ENCODE results near the gene EVC2. TPM values are rescaled to one million over a fixed set of nuclear protein-coding genes. Genes with fewer than 3 reads are reported as not detected.

EVC2 gene
- total RNA-seq, 1 experiment from 2014 or later = 6.0 TPM

DNA sequence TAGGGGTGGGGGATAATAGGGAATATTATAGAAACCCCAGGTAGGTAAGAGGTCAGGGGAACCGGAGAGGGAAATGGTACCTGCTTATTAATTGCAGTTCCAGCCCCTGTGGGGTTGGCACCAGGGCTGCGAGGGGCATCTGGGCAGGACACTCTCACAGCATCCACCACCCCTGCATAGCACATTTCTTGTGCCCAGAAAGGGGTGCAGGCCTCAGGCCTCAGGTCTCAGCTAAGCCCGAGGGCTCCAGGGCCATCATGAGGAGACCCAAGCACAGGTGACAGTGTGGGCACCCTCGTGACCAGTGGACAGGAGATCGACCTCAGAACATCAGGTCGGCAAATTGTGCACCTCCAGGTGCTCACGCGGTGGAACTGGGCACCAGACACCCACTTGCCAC lies 164.7 kb downstream of the EVC2 start:
- Histone ChIP-seq H3K36me3 (ENCODE audit: insufficient read depth, low read length, poor library complexity, severe bottlenecking) (no peaks in the 10 kb centered on the region), H3K9me3 (ENCODE audit: low read depth, low read length, poor library complexity, severe bottlenecking) (no peaks in the 10 kb centered on the region), H3K4me1 (ENCODE audit: insufficient read depth, low read length, poor library complexity, severe bottlenecking) (no peaks in the 10 kb centered on the region), H3K27ac (ENCODE audit: low read depth, low read length, poor library complexity, severe bottlenecking) (no peak overlapping the region), H3K27me3 (replicated peaks; ENCODE audit: insufficient read depth, low read depth, low read length, poor library complexity) (no peaks in the 10 kb centered on the region), H3K4me3 (ENCODE audit: low read depth, low read length, poor library complexity, severe bottlenecking) (no peak overlapping the region)
- TF ChIP-seq EZH2 (IDR thresholded peaks at IDR 0.05; ENCODE audit: borderline replicate concordance, low read depth, low read length, poor library complexity, severe bottlenecking) = no peak
- TF ChIP-seq, protein P1, sequence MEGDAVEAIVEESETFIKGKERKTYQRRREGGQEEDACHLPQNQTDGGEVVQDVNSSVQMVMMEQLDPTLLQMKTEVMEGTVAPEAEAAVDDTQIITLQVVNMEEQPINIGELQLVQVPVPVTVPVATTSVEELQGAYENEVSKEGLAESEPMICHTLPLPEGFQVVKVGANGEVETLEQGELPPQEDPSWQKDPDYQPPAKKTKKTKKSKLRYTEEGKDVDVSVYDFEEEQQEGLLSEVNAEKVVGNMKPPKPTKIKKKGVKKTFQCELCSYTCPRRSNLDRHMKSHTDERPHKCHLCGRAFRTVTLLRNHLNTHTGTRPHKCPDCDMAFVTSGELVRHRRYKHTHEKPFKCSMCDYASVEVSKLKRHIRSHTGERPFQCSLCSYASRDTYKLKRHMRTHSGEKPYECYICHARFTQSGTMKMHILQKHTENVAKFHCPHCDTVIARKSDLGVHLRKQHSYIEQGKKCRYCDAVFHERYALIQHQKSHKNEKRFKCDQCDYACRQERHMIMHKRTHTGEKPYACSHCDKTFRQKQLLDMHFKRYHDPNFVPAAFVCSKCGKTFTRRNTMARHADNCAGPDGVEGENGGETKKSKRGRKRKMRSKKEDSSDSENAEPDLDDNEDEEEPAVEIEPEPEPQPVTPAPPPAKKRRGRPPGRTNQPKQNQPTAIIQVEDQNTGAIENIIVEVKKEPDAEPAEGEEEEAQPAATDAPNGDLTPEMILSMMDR (conservative IDR thresholded peaks at IDR 0.05; ENCODE audit: low read depth, low read length) = no peak
- intact Hi-C loops (cut with micrococcal nuclease; ENCODE audit: unreplicated experiment) = no loop called here
- BruUV-seq (replicated peaks) = no TSS peak
- POLR2A ChIA-PET (ENCODE audit: low non-redundant PET) = no interaction called here
- DNase-seq (ENCODE audit: low spot score) = no peak
- CTCF ChIA-PET = no interaction called here

DNA sequence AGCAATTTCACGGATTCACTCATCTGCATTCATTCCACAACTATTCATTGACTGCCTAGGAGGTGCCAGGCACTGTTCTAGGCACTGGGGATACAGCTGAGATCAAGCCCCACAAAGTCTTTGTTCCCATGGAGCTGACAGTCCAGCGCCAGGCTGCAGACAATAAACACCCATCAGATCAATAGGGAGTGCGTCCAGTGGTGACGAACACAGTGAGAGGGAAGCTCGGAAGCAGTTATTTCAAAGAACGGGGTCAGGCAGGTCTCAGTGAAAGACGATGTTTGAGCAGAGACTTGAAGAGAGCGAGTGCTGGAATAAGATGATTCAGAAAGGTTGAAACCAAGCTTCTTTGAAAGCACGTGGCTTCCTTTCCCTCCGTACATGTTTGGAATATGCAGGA lies 167.2 kb downstream of the EVC2 start:
- CTCF ChIA-PET = no interaction called here

DNA sequence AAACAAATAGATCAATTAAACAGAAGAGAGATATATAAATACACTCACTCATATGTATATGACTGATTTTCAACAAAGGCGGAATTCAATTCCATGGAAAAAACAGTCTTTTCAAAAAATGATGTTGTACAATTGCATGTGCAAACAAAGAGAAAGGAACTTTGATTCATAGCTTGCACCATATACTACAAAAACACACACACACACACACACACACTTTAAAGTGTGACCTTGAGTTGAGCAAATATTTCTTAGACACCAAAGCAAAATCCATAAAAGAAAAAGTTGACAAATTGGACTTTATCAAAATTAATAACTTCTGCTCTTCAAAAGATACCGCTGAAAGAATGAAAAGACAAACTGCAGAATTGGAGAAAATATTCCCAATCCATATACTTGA lies 168.8 kb downstream of the EVC2 start:
- no peaks in the 10 kb centered on the region for H3K36me3 ChIP-seq (ENCODE audit: insufficient read depth, low read length, poor library complexity, severe bottlenecking)
- no peak overlapping the region for H3K27ac ChIP-seq (ENCODE audit: low read depth, low read length, poor library complexity, severe bottlenecking)
- no peaks in the 10 kb centered on the region for H3K27me3 ChIP-seq (replicated peaks; ENCODE audit: insufficient read depth, low read depth, low read length, poor library complexity)
- no peak overlapping the region for H3K4me3 ChIP-seq (ENCODE audit: low read depth, low read length, poor library complexity, severe bottlenecking)
- BruUV-seq (replicated peaks) = no TSS peak
- TF ChIP-seq, protein P1 (conservative IDR thresholded peaks at IDR 0.05; ENCODE audit: low read depth, low read length) = no peak
- TF ChIP-seq EZH2 (IDR thresholded peaks at IDR 0.05; ENCODE audit: borderline replicate concordance, low read depth, low read length, poor library complexity, severe bottlenecking) = no peak
- POLR2A ChIA-PET (ENCODE audit: low non-redundant PET) = no interaction called here
- H3K4me1 ChIP-seq (ENCODE audit: insufficient read depth, low read length, poor library complexity, severe bottlenecking) = no peaks in the 10 kb centered on the region
- DNase-seq (ENCODE audit: low spot score) = no peak
- no peaks in the 10 kb centered on the region for H3K9me3 ChIP-seq (ENCODE audit: low read depth, low read length, poor library complexity, severe bottlenecking)
- CTCF ChIA-PET = no interaction called here
- intact Hi-C loops (cut with micrococcal nuclease; ENCODE audit: unreplicated experiment) = no loop called here

More for the DNA sequence above, 167.2 kb downstream of the EVC2 start:
- POLR2A ChIA-PET (ENCODE audit: low non-redundant PET) = no interaction called here
- no peaks in the 10 kb centered on the region for H3K36me3 ChIP-seq (ENCODE audit: insufficient read depth, low read length, poor library complexity, severe bottlenecking)
- no TSS peak for BruUV-seq (replicated peaks)
- H3K4me3 ChIP-seq (ENCODE audit: low read depth, low read length, poor library complexity, severe bottlenecking) = no peak overlapping the region
- intact Hi-C loops (cut with micrococcal nuclease; ENCODE audit: unreplicated experiment) = no loop called here
- no peak for DNase-seq (ENCODE audit: low spot score)
- no peaks in the 10 kb centered on the region for H3K4me1 ChIP-seq (ENCODE audit: insufficient read depth, low read length, poor library complexity, severe bottlenecking)
- no peak overlapping the region for H3K27ac ChIP-seq (ENCODE audit: low read depth, low read length, poor library complexity, severe bottlenecking)
- TF ChIP-seq, protein P1 (conservative IDR thresholded peaks at IDR 0.05; ENCODE audit: low read depth, low read length) = no peak
- no peak for TF ChIP-seq EZH2 (IDR thresholded peaks at IDR 0.05; ENCODE audit: borderline replicate concordance, low read depth, low read length, poor library complexity, severe bottlenecking)
- H3K9me3 ChIP-seq (ENCODE audit: low read depth, low read length, poor library complexity, severe bottlenecking) = no peaks in the 10 kb centered on the region
- no peaks in the 10 kb centered on the region for H3K27me3 ChIP-seq (replicated peaks; ENCODE audit: insufficient read depth, low read depth, low read length, poor library complexity)
